NB4 (cell line): ENCODE results near the gene MUC6.

Experiments
- DNase-seq: peaks from one replicate; pipeline ENCODE4 v3.0.0; 2010; ENCODE audit warnings: low read depth
- H3K4me3 ChIP-seq: one replicate; pipeline ENCODE4 v1.5.1; 2011; ENCODE audit warnings: mild to moderate bottlenecking, low read depth, low read length, moderate library complexity
- MYC ChIP-seq: IDR thresholded peaks from 2 replicates; pipeline ENCODE4 v1.6.1; 2011; ENCODE audit warnings: low read depth, low read length
- POLR2A ChIP-seq: IDR thresholded peaks from 2 replicates; pipeline ENCODE4 v1.6.1; 2011; ENCODE audit warnings: mild to moderate bottlenecking; ENCODE audit not compliant: insufficient read length; ENCODE audit errors: extremely low read depth
- TF ChIP-seq, protein P1 (sequence below): IDR thresholded peaks from 2 replicates; pipeline ENCODE4 v1.6.1; 2011; ENCODE audit warnings: low read depth, low read length
- TF ChIP-seq, protein P2 (sequence below): IDR thresholded peaks from one replicate; pipeline ENCODE4 v1.5.1; 2012; ENCODE audit warnings: low read depth, low read length

The MUC6 gene

DNA sequence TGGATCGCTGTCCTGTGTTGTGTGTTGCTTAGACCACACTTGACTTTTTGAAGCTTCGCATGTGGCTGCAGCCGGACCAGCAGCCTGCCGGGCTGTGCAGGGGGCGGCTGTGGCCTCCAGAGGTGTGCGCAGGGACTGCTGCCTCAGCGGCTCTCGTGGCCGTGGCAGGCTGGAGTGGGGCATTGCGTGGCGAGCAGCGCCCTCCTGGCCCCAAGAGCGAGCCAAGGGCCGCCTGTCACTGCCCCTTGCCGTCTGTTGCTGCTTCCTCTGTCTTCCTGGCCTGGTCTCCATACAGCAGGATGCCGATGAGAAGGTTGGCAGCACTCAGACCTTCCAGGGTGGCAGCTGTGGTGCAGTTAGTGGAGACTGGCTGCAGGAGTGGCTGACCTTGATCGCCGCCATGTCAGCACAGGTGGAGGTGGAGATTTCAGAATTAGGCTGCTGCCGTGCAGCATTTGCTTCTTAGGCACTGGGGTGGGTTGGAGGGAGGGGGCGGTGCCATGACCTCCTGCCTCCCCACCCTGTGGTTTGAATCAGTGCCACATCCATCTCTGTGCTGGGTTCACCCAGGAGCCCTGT is 34.0 kb downstream of the MUC6 start:
- TF ChIP-seq, protein P1, sequence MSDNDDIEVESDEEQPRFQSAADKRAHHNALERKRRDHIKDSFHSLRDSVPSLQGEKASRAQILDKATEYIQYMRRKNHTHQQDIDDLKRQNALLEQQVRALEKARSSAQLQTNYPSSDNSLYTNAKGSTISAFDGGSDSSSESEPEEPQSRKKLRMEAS = no peak
- TF ChIP-seq, protein P2, sequence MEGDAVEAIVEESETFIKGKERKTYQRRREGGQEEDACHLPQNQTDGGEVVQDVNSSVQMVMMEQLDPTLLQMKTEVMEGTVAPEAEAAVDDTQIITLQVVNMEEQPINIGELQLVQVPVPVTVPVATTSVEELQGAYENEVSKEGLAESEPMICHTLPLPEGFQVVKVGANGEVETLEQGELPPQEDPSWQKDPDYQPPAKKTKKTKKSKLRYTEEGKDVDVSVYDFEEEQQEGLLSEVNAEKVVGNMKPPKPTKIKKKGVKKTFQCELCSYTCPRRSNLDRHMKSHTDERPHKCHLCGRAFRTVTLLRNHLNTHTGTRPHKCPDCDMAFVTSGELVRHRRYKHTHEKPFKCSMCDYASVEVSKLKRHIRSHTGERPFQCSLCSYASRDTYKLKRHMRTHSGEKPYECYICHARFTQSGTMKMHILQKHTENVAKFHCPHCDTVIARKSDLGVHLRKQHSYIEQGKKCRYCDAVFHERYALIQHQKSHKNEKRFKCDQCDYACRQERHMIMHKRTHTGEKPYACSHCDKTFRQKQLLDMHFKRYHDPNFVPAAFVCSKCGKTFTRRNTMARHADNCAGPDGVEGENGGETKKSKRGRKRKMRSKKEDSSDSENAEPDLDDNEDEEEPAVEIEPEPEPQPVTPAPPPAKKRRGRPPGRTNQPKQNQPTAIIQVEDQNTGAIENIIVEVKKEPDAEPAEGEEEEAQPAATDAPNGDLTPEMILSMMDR = no peak
- TF ChIP-seq POLR2A = no peak
- no peak for TF ChIP-seq MYC

DNA sequence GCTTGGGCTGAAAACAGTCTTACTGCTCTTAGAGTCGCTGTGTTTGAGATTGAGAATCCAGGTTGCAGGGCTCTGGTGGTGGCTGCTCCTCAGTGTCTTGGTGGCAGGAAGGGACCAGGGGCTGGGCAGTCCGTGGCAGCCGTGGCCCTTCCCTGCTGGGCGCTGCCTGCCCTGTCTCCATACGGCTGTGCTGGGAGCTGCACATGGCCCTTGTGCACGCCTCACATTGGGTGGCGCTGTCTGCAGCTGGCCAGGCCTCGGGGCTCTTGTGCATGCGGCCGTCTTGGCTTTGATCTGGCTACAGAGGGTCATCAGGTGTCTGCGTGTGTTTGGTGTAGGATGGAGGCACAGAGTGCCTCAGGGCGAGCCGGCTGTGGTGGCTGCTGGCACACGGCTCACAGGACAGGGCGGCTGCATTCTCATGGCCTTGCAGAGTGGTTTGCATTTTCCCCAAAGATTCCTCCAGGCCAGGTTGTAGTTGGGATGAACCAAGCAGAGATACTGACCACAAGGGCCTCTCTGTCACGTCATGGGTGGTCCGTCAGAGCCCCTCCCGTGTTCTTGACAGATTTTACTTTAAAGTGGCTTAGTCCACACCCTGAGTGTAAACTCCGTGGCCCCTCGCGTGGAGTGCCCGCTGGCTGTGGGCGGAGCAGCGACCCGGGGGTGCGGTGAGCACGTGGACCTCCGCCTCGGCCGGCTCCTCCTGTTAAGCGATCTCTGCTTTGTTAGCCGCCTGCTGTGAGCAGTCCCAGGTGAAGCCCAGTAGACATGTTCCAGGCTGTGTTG is 34.7 kb downstream of the MUC6 start:
- no peak for TF ChIP-seq MYC
- TF ChIP-seq, protein P1 = no peak
- TF ChIP-seq, protein P2 = no peak
- TF ChIP-seq POLR2A = no peak

More for the DNA sequence above, 34.0 kb downstream of the MUC6 start:
- no peak overlapping the region for H3K4me3 ChIP-seq
- no peak for DNase-seq

DNA sequence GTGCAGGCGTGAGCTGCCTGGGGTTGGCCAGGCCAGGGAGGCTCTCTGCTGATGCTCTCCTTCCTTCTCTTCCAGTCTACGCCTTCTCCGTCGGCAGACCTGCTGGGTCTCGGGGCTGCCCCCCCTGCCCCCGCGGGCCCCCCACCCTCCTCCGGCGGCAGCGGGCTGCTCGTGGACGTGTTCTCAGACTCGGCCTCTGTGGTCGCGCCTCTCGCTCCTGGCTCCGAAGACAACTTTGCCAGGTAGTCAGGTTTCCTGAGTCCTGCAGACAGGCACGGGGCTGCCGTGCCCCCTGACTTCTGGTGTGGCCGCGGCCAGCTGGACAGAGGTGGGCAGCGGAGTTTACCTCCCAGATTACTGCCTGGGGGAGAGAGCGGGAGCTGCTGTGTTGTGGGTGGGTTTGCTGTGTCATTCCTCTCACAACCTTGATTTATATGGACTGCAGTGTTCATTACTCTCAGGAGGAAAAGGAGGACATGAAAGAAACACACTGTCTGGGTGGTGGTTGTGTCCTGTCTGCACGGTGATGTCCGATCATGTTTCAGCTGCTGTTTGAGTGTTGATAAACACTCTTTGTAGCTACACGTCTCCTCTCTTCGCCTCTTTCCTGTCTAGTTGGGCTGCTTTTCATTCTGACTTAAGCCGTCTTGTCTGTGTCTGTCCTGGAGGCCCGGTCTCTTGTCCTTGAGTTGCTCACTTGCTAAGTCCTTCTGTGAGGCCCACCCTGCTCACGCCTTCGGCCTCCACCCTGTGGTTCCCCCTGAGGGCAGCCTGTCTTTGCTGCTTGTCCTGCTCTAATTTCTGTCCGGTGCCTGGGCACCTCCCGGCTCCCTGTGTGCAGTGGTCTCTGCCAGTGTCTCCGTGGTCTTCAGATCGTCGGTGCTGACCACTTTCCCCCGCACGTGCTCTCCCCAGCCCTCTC is 35.9 kb downstream of the MUC6 start:
- no peak for DNase-seq
- H3K4me3 ChIP-seq = no peak overlapping the region
- TF ChIP-seq MYC (no peak), POLR2A (no peak)
- TF ChIP-seq, protein P2 = no peak
- TF ChIP-seq, protein P1 = no peak

More for the DNA sequence above, 34.7 kb downstream of the MUC6 start:
- no peak overlapping the region for H3K4me3 ChIP-seq
- DNase-seq = no peak

DNA sequence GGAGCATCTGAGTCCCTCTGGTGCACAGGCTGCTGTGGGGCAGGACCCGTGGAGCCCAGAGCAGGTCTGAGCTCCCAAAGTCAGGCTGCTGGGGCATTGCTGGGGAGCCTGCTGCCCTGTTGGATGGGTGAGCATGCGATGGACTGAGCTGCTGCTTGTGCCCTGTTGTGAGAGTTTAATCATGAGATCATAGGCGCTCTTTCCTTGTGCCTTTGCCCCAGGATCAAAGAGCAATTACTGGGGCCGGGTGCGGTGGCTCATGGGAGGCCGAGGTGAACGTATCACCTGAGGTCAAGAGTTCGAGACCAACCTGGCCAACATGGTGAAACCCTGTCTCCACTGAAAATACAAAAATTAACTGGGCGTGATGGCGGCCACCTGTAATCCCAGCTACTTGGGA is 37.5 kb downstream of the MUC6 start:
- H3K4me3 ChIP-seq = no peak overlapping the region
- no peak for TF ChIP-seq POLR2A
- DNase-seq = no peak

DNA sequence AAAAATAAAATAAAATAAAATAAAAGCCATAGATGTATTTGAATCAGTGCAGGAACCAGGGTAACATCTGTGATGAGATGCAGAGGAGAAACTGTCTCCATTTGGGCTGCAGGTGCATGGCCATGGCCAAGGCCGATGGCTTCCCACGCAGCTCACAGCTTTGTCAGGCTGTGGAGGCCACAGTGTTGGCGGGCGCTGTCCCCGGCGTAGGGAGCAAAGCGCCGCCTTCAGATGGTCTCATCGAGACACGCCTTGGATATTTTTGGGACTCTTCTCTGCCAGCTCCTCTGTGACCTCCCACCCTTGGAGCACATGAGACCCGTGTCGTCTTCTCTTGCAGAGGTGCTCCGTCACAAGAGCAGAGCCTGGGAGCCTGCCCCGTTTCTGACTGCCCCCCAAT is 38.6 kb downstream of the MUC6 start:
- TF ChIP-seq, protein P2 = no peak
- TF ChIP-seq POLR2A = no peak
- TF ChIP-seq, protein P1 = no peak
- H3K4me3 ChIP-seq = no peak overlapping the region
- no peak for DNase-seq

DNA sequence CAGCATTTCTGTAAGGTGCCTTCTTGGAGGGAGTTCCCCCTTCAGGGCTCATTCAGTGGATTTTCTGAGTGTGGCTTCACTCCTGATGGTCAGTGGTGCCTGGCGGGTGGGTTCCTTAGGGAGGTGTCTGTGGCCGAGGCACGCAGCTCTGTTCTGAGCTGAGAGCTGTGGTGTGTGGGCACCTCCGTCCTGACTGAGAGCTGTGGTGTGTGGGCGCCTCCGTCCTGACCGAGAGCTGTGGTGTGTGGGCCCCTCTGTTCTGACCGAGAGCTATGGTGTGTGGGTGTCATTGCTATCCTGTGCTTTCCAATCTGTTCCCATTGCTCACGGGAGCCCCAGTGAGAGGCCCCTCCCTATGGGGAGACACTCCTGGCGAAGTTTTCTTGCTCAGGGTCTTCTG is 39.8 kb downstream of the MUC6 start:
- TF ChIP-seq MYC (no peak), POLR2A (no peak)
- TF ChIP-seq, protein P1 = no peak
- TF ChIP-seq, protein P2 = no peak
- H3K4me3 ChIP-seq = no peak overlapping the region

More for the DNA sequence above, 39.8 kb downstream of the MUC6 start:
- no peak for DNase-seq
